K562 (cell line): ENCODE measurements around the gene BMP10. TPM values are rescaled to one million over a fixed set of nuclear protein-coding genes. Genes with fewer than 3 reads are reported as not detected.

Experiments
- CBFA2T2 ChIP-seq: fragments of 450-650 bp; conservative IDR thresholded peaks from 2 replicates; pipeline ENCODE4 v1.6.1; 2017; ENCODE audit warnings: mild to moderate bottlenecking
- E2F1 ChIP-seq: sonication (generic); formaldehyde crosslinking; IDR thresholded peaks from 2 replicates; pipeline ENCODE4 v1.8.1; 2023; ENCODE audit warnings: mild to moderate bottlenecking, missing genetic modification reagents, moderate library complexity
- EP300 ChIP-seq: IDR thresholded peaks from 2 replicates; pipeline ENCODE4 v1.6.1; 2012; ENCODE audit warnings: low read length, improper control_type of control experiment
- KLF6 ChIP-seq: fragments of 250-450 bp; sonication (Bioruptor Pico); IDR thresholded peaks from 2 replicates; pipeline ENCODE4 v1.4.0; 2020; ENCODE audit warnings: mild to moderate bottlenecking, moderate library complexity, borderline replicate concordance
- MXD1 ChIP-seq: fragments of 250-450 bp; sonication (Bioruptor Pico); IDR thresholded peaks from 2 replicates; pipeline ENCODE4 v1.8.0; 2021; ENCODE audit warnings: borderline replicate concordance, mild to moderate bottlenecking, moderate library complexity; ENCODE audit not compliant: poor library complexity, severe bottlenecking
- RFX7 ChIP-seq: fragments of 250-450 bp; sonication (Bioruptor Pico); IDR thresholded peaks from 2 replicates; pipeline ENCODE4 v1.5.1; 2021; ENCODE audit warnings: mild to moderate bottlenecking
- SMARCA4 ChIP-seq: fragments of 450-650 bp; IDR thresholded peaks from 2 replicates; pipeline ENCODE4 v1.6.1; 2016
- ZFP36 ChIP-seq: fragments of 150-350 bp; IDR thresholded peaks from 2 replicates; pipeline ENCODE4 v1.6.1; 2018; ENCODE audit warnings: low read length, low read depth; ENCODE audit not compliant: partially characterized antibody
- polyA plus RNA-seq, 8 experiments: library from polyadenylated mRNA; depleted of rRNA in 4 of 8; stranded (reverse) in 5 of 8; unstranded in 3 of 8; fragments of >200 nt; fragmentation: Nextera tagmentation in 2 of 8; fragmentation: Illumina TruSeq in 1 of 8; extraction: Ambion mirVana in 2 of 8; extraction: Trizol in 1 of 8; gene quantifications; 2 replicates each; pipeline versions ENCODE4 v1.2.1 to v1.2.3, GENCODE V29; 2011 to 2014; ENCODE audit warnings: inconsistent platforms in 1 of 8, missing spikeins in 1 of 8
- total RNA-seq, 7 experiments: library from RNA; depleted of rRNA in 6 of 7; stranded (reverse); fragments of >200 nt in 6 of 7; fragmentation: Illumina TruSeq in 2 of 7; extraction: Trizol in 2 of 7; gene quantifications; 2 replicates each; pipeline versions ENCODE4 v1.2.1 to v1.2.3, GENCODE V29; 2011 to 2021; ENCODE audit warnings: low replicate concordance in 1 of 7
- TF ChIP-seq, protein P1 (sequence below): sonication (generic); formaldehyde crosslinking; IDR thresholded peaks from 2 replicates; pipeline ENCODE4 v1.9.0; 2022; ENCODE audit warnings: mild to moderate bottlenecking, missing genetic modification reagents
- TF ChIP-seq, protein P2 (sequence below): fragments of 450-650 bp; formaldehyde crosslinking; conservative IDR thresholded peaks from 2 replicates; pipeline ENCODE4 v1.4.0; 2022; ENCODE audit warnings: mild to moderate bottlenecking, missing genetic modification characterization

The BMP10 gene
- total and polyA plus RNA-seq, 9 of the 15 experiments (the other 6 are each of a cell fraction or from before 2014, with no cell fraction given) = 0.11 to 0.91 (median 0.43) TPM

GRCh38 chr2:68912111-68912510 lies 40.9 kb upstream of the BMP10 start (continued):
- TF ChIP-seq, protein P1, sequence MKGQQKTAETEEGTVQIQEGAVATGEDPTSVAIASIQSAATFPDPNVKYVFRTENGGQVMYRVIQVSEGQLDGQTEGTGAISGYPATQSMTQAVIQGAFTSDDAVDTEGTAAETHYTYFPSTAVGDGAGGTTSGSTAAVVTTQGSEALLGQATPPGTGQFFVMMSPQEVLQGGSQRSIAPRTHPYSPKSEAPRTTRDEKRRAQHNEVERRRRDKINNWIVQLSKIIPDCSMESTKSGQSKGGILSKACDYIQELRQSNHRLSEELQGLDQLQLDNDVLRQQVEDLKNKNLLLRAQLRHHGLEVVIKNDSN (CRISPR knock-in tag) = no peak
- TF ChIP-seq RFX7 (CRISPR knock-in tag) (no peak), MXD1 (CRISPR knock-in tag) (no peak), CBFA2T2 (0 out of 2 replicates have a peak, but pooled peaks have one; percentile 12), EP300 (no peak), E2F1 (CRISPR knock-in tag) (no peak), ZFP36 (no peak), KLF6 (CRISPR knock-in tag) (no peak), SMARCA4 (peak; percentile 42; the same call in 1 of the 2 replicates)
- TF ChIP-seq, protein P2, sequence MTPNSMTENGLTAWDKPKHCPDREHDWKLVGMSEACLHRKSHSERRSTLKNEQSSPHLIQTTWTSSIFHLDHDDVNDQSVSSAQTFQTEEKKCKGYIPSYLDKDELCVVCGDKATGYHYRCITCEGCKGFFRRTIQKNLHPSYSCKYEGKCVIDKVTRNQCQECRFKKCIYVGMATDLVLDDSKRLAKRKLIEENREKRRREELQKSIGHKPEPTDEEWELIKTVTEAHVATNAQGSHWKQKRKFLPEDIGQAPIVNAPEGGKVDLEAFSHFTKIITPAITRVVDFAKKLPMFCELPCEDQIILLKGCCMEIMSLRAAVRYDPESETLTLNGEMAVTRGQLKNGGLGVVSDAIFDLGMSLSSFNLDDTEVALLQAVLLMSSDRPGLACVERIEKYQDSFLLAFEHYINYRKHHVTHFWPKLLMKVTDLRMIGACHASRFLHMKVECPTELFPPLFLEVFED (CRISPR knock-in tag) = no peak
